Psoas muscle (tissue), 8 donors: ENCODE data around the gene PGM1. TPM values are rescaled to one million over a fixed set of nuclear protein-coding genes. Genes with fewer than 3 reads are reported as not detected.
"Not testable (repeated sequence)": the region's sequence is repeated elsewhere in the genome, so short reads cannot be mapped to it uniquely, and the experiment has no call there.

Experiments
- ATAC-seq, 4 donors: fragments of 200-7000 bp; cut with Tn5 transposase; one replicate each; pipeline ENCODE4 v1.9.1; 2020; ENCODE audit warnings: moderate library complexity in 3 of 4, mild to moderate bottlenecking in 2 of 4
- DNase-seq, 2 donors: peaks; one replicate each; pipeline ENCODE4 v3.0.0-alpha.2; 2020
- H3K27ac ChIP-seq: fragments of 200-600 bp; one replicate; pipeline ENCODE4 v1.8.0; 2022
- H3K27me3 ChIP-seq, 3 donors: fragments of 200-600 bp in 1 of 3; one replicate each; pipeline versions ENCODE4 v1.6.1 to v1.8.0; 2013 to 2022; ENCODE audit warnings: low read length in 2 of 3, mild to moderate bottlenecking in 2 of 3, moderate library complexity in 1 of 3; ENCODE audit not compliant: insufficient read depth in 3 of 3
- H3K36me3 ChIP-seq, 2 donors: fragments of 200-600 bp in 1 of 2; one replicate each; pipeline versions ENCODE4 v1.6.1 to v1.8.0; 2013 to 2022; ENCODE audit warnings: low read depth in 1 of 2, mild to moderate bottlenecking in 1 of 2, moderate library complexity in 1 of 2; ENCODE audit not compliant: insufficient read depth in 1 of 2
- H3K4me1 ChIP-seq: fragments of 200-600 bp; one replicate; pipeline ENCODE4 v1.8.0; 2022
- H3K4me3 ChIP-seq: fragments of 200-600 bp; one replicate; pipeline ENCODE4 v1.8.0; 2022; ENCODE audit warnings: mild to moderate bottlenecking
- H3K9me3 ChIP-seq: fragments of 200-600 bp; one replicate; pipeline ENCODE4 v1.8.0; 2022
- WGBS, 3 donors: extraction: QIAGEN DNeasy Blood & Tissue Kit; methylation state at CpG; one replicate each; pipeline versions ENCODE4 v1.1.6 to v1.1.7; 2013; 5-methylcytosine and 5-hydroxymethylcytosine counted together
- intact Hi-C, 2 donors: fragments of 100-400 bp; cut with DNase I; formaldehyde crosslinking; loops; one replicate each; pipeline versions ENCODE4 v1.11.0 to v1.14.2; 2022
- polyA plus RNA-seq, 3 donors: library from polyadenylated mRNA; stranded (reverse); fragments of 200-250 nt; gene quantifications; one replicate each; pipeline ENCODE4 v1.2.3, GENCODE V29; 2013
- total RNA-seq, 4 donors: library from RNA; stranded (reverse); fragmentation: NEBNext Ultra II Directional in 2 of 4; extraction: Animal tissue kit (Norgen Biotek cat#: 25700) in 2 of 4; gene quantifications; one replicate each; pipeline versions ENCODE4 v1.2.1 to v1.2.4, GENCODE V29; 2021 to 2023
- TF ChIP-seq, protein P1 (sequence below): fragments of 200-600 bp; IDR thresholded peaks from one replicate; pipeline ENCODE4 v1.8.0; 2022; ENCODE audit warnings: antibody characterized with exemption
- donor health status: healthy with polysubstance abuse.
- donor health status: DM: no; HTN: no; CAD: no; lungs with moderate emphysema.
- donor health status: Bipolar disorder and iron deficiency.
- donor health status: healthy.
- donor health status: DM: yes; HTN: yes; CAD: no.
- donor health status: DM: no; HTN: no; CAD: no.
- donor health status: DM: no; HTN: no; CAD: no.
- donor health status: DM: yes; HTN: yes; CAD: no.

The PGM1 gene
- total and polyA plus RNA-seq, 7 donors = 59.6 to 543 (median 364) TPM

DNA sequence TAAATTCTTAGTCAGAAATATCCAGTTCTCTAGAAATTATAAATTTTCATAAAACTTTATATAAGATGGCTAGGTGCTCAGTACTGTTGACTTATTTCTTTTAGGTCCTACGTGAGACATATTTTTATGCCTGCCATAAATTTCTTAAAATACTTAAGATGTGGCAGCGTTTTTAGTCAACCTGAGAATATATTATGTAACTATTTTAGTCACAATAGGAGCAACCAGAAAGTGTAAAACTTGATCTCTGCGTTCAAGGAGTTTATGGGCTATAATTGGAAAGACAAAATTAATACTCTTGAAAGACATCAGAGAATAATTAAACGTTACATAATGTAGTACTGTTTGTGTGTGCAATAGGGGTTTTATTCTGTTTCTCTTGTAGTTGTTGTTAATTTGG lies 24.1 kb upstream of the PGM1 start:
- intact Hi-C loops = loop anchor here in 1 of 2 donors (10.0 kb wide), 1 partner anchor 676 kb away; no protein-coding TSS in a partner anchor
- Histone ChIP-seq H3K9me3 (no peaks in the 10 kb centered on the region), H3K4me1 (no peaks in the 10 kb centered on the region), H3K4me3 (no peak overlapping the region), H3K27me3 (no peaks in the 10 kb centered on the region), H3K36me3 (peaks cover 0 to 14% of the 10 kb centered on the region in 2 donors), H3K27ac (no peak overlapping the region)
- WGBS, 3 donors = 45 to 84% (median 65%) methylated on average over 4 of the region's 4 CpGs
- ATAC-seq = no peak
- TF ChIP-seq, protein P1, sequence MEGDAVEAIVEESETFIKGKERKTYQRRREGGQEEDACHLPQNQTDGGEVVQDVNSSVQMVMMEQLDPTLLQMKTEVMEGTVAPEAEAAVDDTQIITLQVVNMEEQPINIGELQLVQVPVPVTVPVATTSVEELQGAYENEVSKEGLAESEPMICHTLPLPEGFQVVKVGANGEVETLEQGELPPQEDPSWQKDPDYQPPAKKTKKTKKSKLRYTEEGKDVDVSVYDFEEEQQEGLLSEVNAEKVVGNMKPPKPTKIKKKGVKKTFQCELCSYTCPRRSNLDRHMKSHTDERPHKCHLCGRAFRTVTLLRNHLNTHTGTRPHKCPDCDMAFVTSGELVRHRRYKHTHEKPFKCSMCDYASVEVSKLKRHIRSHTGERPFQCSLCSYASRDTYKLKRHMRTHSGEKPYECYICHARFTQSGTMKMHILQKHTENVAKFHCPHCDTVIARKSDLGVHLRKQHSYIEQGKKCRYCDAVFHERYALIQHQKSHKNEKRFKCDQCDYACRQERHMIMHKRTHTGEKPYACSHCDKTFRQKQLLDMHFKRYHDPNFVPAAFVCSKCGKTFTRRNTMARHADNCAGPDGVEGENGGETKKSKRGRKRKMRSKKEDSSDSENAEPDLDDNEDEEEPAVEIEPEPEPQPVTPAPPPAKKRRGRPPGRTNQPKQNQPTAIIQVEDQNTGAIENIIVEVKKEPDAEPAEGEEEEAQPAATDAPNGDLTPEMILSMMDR = no peak
- DNase-seq = no peak

DNA sequence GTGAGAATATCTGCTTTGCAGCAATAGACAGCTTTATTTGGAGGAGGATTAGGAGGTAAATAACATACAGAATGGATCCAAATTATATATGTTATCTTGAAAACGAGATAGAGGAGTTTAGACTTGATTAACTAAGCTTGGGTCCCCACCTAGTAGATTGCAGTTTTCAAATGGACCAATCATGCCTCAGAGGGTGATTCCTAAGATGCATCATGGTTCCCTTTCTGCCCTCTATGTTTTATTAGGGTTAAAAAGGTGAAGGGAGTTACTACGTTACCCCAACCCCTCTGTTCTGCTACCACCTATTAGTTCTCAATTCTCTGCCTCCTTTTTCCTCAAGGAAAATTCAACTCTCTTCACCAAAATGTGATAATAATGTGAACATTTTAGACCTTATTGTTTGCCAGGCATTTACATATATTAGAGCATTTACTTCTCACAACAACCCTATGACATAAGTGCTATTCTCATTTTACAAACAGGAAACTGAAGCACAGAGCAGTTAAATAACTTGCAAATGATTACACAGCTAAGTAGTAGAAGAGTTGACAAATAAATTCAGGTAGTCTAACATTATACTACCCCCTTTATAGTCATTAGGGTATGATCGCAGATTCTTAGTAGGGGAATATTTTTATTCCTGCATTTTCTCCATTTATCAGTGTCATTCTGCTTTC lies 23.4 kb upstream of the PGM1 start:
- Histone ChIP-seq H3K4me1 (no peaks in the 10 kb centered on the region), H3K36me3 (peaks cover 0 to 14% of the 10 kb centered on the region in 2 donors), H3K9me3 (no peaks in the 10 kb centered on the region), H3K27me3 (no peaks in the 10 kb centered on the region), H3K4me3 (no peak overlapping the region), H3K27ac (no peak overlapping the region)
- no peak for ATAC-seq
- no peak for DNase-seq
- TF ChIP-seq, protein P1 = no peak
- intact Hi-C loops = loop anchor here in 1 of 2 donors (10.0 kb wide), 1 partner anchor 675 kb away; no protein-coding TSS in a partner anchor
- WGBS, 3 donors = 90 to 94% (median 94%) methylated on average over 3 of the region's 3 CpGs

DNA sequence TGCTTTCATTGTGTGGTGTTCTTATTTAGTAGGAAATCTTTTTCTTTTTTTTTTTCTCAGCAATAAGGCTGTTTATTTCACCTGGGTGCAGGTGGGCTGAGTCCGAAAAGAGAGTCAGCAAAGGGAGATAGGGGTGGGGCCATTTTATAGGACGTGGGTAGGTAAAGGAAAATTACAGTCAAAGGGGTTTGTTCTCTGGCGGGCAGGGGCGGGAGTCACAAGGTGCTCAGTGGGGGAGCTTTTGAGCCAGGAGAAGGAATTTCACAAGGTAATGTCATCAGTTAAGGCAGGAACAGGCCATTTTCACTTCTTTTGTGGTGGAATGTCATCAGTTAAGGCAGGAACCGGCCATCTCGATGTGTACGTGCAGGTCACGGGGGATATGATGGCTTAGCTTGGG lies 20.5 kb upstream of the PGM1 start:
- H3K4me1 ChIP-seq, H3K27me3 ChIP-seq, H3K9me3 ChIP-seq, DNase-seq, H3K27ac ChIP-seq, intact Hi-C loops, H3K4me3 ChIP-seq, ATAC-seq: not testable (repeated sequence)
- 84 to 91% (median 89%) methylated on average over 8 of the region's 8 CpGs for WGBS, 3 donors
- H3K36me3 ChIP-seq = peaks cover 0 to 11% of the 10 kb centered on the region in 2 donors

DNA sequence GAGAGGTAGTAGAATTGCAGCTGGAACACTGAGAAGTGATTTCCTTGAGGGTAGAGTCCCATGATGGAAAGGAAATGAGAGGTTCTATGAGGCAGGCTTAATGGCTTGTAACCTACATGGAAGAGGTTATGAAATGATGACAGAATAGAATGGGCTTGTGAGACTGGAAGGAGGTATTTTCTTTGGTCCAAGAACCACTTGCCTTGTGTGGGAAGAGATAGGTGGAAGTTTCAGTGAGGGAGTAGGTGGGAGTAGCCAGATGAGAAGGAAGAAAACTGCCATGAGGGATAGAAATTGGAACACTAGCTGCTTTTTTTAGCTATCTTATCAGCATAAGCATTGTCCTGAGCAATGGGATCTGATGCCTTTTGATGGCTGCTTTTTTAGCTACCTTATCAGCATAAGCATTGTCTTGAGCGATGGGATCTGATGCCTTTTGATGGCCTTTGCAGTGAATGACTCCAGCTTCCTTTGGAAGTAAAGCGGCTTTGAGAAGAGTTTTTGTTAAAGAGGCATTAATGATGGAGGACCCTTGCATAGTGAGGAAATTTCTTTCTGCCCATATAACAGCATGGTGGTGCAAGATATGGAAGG lies 18.9 kb upstream of the PGM1 start:
- H3K27ac ChIP-seq, intact Hi-C loops, ATAC-seq, H3K4me1 ChIP-seq, H3K27me3 ChIP-seq, DNase-seq, H3K4me3 ChIP-seq, H3K9me3 ChIP-seq: not testable (repeated sequence)
- H3K36me3 ChIP-seq = peaks cover 0 to 11% of the 10 kb centered on the region in 2 donors
- WGBS, 3 donors = 81 to 93% (median 91%) methylated on average over 2 of the region's 2 CpGs

DNA sequence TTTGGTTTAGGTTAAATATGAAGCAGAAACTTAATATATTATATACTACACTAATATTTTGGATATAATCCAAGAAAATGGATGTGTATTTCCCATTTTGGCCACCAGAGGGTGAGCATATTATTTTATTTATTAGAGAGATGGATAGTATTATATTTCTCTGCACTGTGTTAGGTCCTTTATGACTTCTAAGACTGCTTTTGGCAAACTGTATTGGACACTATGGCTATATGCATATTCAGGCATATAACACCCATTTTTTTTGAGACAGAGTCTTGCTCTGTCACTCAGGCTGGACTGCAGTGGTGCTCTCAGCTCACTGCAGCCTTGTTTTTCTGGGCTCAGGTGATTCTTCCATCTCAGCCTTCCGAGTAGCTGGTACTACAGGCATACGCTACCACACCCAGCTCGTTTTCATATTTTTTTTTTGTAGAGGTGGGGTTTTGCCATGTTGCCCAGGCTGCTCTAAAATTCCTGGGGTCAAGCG lies 17.8 kb upstream of the PGM1 start:
- TF ChIP-seq, protein P1 = peak; percentile 85
- Histone ChIP-seq H3K36me3 (peaks cover 0 to 3% of the 10 kb centered on the region in 2 donors), H3K4me3 (no peak overlapping the region), H3K27ac (no peak overlapping the region), H3K9me3 (peaks cover 2% of the 10 kb centered on the region), H3K4me1 (no peaks in the 10 kb centered on the region), H3K27me3 (no peaks in the 10 kb centered on the region)
- ATAC-seq = peak; percentile 46 to 87 (median 78)
- intact Hi-C loops = loop anchor here in 1 of 2 donors (5.0 kb wide), 1 partner anchor 672 kb away; no protein-coding TSS in a partner anchor
- 67 to 76% (median 69%) methylated on average over 4 of the region's 4 CpGs for WGBS, 3 donors
- DNase-seq = no peak

DNA sequence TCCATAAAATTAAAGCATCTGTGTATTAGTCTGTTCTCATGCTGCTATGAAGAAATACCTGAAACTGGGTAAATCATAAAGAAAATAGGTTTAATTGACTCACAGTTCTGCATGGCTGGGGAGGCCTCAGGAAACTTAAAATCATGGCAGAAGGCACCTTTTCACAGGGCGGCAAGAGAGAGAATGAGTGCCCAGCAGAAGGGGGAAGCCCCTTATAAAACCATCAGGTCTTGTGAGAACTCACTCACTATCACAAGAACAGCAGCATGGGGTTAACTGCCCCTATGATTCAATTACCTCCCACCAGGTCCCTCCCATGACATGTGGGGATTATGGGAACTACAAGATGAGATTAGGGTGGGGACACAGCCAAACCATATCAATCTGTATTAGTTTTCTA lies 6.9 kb upstream of the PGM1 start:
- H3K27me3 ChIP-seq, H3K4me3 ChIP-seq, DNase-seq, intact Hi-C loops, H3K27ac ChIP-seq, ATAC-seq, H3K9me3 ChIP-seq, H3K36me3 ChIP-seq: not testable (repeated sequence)
- WGBS, 3 donors = 84 to 90% (median 89%) methylated on average over 1 of the region's 1 CpG
- H3K4me1 ChIP-seq = peaks cover 18% of the 10 kb centered on the region
